HepG2 (cell line): ENCODE data around the gene TBXAS1. TPM values are rescaled to one million over a fixed set of nuclear protein-coding genes. Genes with fewer than 3 reads are reported as not detected.

Experiments
- ATAC-seq: fragments of 200-7000 bp; cut with Tn5 transposase; 3 replicates; pipeline ENCODE4 v1.9.1; 2020; ENCODE audit warnings: mild to moderate bottlenecking, moderate library complexity
- BruUV-seq: library from RNA; stranded (reverse); fragments of 400-500 nt; replicated peaks from 2 replicates; lab custom pipeline; 2021; lab: Mats Ljungman, UMichigan
- CTCF ChIA-PET: fragments of 300-600 bp; formaldehyde crosslinking; extraction: SDS; loops from one replicate; lab custom pipeline; 2021; ENCODE audit warnings: low total read pairs, inconsistent platforms, low intra/inter-chr PET ratio; lab: Yijun Ruan, JAX
- POLR2A ChIA-PET: fragments of 350-600 bp; sonication (Branson Sonifier 250); formaldehyde crosslinking; loops from one replicate; lab custom pipeline; 2020; ENCODE audit warnings: antibody characterized with exemption, inconsistent platforms; lab: Yijun Ruan, JAX
- DNase-seq: peaks from one replicate; pipeline ENCODE4 v3.0.0-alpha.2; 2015; ENCODE audit warnings: low spot score
- FAIRE-seq: peaks from 3 replicates; lab custom pipeline; 2011; peaks lifted over from hg19 to GRCh38; lab: Jason Lieb, UNC
- H2AFZ ChIP-seq: one replicate; pipeline ENCODE4 v1.6.1; 2011; ENCODE audit warnings: low read length, inconsistent platforms
- H3K27ac ChIP-seq: fragments of 300-600 bp; 3 replicates; pipeline ENCODE4 v1.8.0; 2011; ENCODE audit warnings: mixed run types, mild to moderate bottlenecking, mixed read lengths, low read length, inconsistent platforms; ENCODE audit not compliant: insufficient read depth; ENCODE audit errors: extremely low read length
- H3K27me3 ChIP-seq, 2 experiments: fragments of 200-600 bp in 1 of 2; 2 replicates in 1 of 2; 3 replicates in 1 of 2; pipeline versions ENCODE4 v1.6.0 to v1.8.0; 2011; ENCODE audit warnings: low read length in 2 of 2, mild to moderate bottlenecking in 2 of 2, moderate library complexity in 2 of 2, inconsistent platforms in 1 of 2; ENCODE audit not compliant: insufficient read depth in 2 of 2, control insufficient read depth in 1 of 2
- H3K36me3 ChIP-seq, 2 experiments: fragments of 200-600 bp in 1 of 2; replicated peaks in 1 of 2; 2 replicates in 1 of 2; 3 replicates in 1 of 2; pipeline versions ENCODE4 v1.5.1 to v1.8.0; 2011; ENCODE audit warnings: low read length in 2 of 2, inconsistent platforms in 1 of 2; ENCODE audit not compliant: insufficient read depth in 2 of 2, control insufficient read depth in 1 of 2
- H3K4me1 ChIP-seq: 2 replicates; pipeline ENCODE4 v1.5.1; 2012; ENCODE audit warnings: low read length, inconsistent platforms; ENCODE audit not compliant: insufficient read depth
- H3K4me2 ChIP-seq: 2 replicates; pipeline ENCODE4 v1.6.0; 2011; ENCODE audit warnings: low read depth, low read length, inconsistent platforms
- H3K4me3 ChIP-seq, 3 experiments: fragments of 200-600 bp in 1 of 3; sonication (generic), shearing (Covaris generic) in 1 of 3; replicated peaks in 1 of 3; 2 replicates each; pipeline ENCODE4 v1.5.1; 2011 to 2016; ENCODE audit warnings: low read length in 3 of 3, inconsistent platforms in 2 of 3, low read depth in 2 of 3, mild to moderate bottlenecking in 2 of 3, control low read depth in 1 of 3, mixed read lengths in 1 of 3; ENCODE audit not compliant: insufficient read depth in 1 of 3
- H3K79me2 ChIP-seq: one replicate; pipeline ENCODE4 v1.6.1; 2011; ENCODE audit warnings: low read length, inconsistent platforms; ENCODE audit not compliant: insufficient read depth
- H3K9ac ChIP-seq: 2 replicates; pipeline ENCODE4 v1.6.0; 2011; ENCODE audit warnings: mild to moderate bottlenecking, low read depth, low read length, inconsistent platforms; ENCODE audit not compliant: insufficient read depth
- H3K9me3 ChIP-seq: 2 replicates; pipeline ENCODE4 v1.5.1; 2012; ENCODE audit warnings: mild to moderate bottlenecking, low read length
- H4K20me1 ChIP-seq: 2 replicates; pipeline ENCODE4 v1.6.0; 2011; ENCODE audit warnings: inconsistent platforms, mild to moderate bottlenecking, low read length, moderate library complexity; ENCODE audit not compliant: insufficient read depth
- ATRX ChIP-seq: sonication (generic); formaldehyde crosslinking; IDR thresholded peaks from 2 replicates; pipeline ENCODE4 v1.4.0; 2020; ENCODE audit warnings: missing genetic modification reagents, borderline replicate concordance
- BCL6 ChIP-seq: IDR thresholded peaks from 2 replicates; pipeline ENCODE4 v1.6.1; 2016; ENCODE audit warnings: missing genetic modification reagents, missing compliant biosample characterization
- E2F2 ChIP-seq: sonication (generic); formaldehyde crosslinking; IDR thresholded peaks from 2 replicates; pipeline ENCODE4 v1.4.0; 2020; ENCODE audit warnings: missing genetic modification reagents, borderline replicate concordance
- JARID2 ChIP-seq: sonication (generic); formaldehyde crosslinking; IDR thresholded peaks from 2 replicates; pipeline ENCODE4 v1.8.1; 2023; ENCODE audit warnings: missing genetic modification reagents, inconsistent platforms; ENCODE audit not compliant: insufficient replicate concordance
- KDM1A ChIP-seq: IDR thresholded peaks from 2 replicates; pipeline ENCODE4 v1.6.1; 2016; ENCODE audit warnings: missing compliant biosample characterization
- MAFF ChIP-seq: IDR thresholded peaks from 2 replicates; pipeline ENCODE4 v1.6.1; 2011; ENCODE audit warnings: low read depth, low read length, improper control_type of control experiment
- MTA1 ChIP-seq: sonication (generic); formaldehyde crosslinking; IDR thresholded peaks from 2 replicates; pipeline ENCODE4 v1.4.0; 2020; ENCODE audit warnings: missing genetic modification reagents, mild to moderate bottlenecking, borderline replicate concordance
- REL ChIP-seq: sonication (generic); formaldehyde crosslinking; conservative IDR thresholded peaks from 2 replicates; pipeline ENCODE4 v1.8.0; 2022; ENCODE audit warnings: mild to moderate bottlenecking, missing genetic modification reagents, moderate library complexity
- RFXAP ChIP-seq: sonication (generic); formaldehyde crosslinking; IDR thresholded peaks from 2 replicates; pipeline ENCODE4 v1.4.0; 2020; ENCODE audit warnings: missing genetic modification reagents, borderline replicate concordance
- SALL2 ChIP-seq: sonication (generic); formaldehyde crosslinking; IDR thresholded peaks from 2 replicates; pipeline ENCODE4 v1.8.1; 2023; ENCODE audit warnings: mild to moderate bottlenecking, missing genetic modification reagents, inconsistent platforms
- SMAD3 ChIP-seq: sonication (generic); formaldehyde crosslinking; IDR thresholded peaks from 2 replicates; pipeline ENCODE4 v1.4.0; 2020; ENCODE audit warnings: missing genetic modification reagents
- SOX5 ChIP-seq: IDR thresholded peaks from 2 replicates; pipeline ENCODE4 v1.6.1; 2016; ENCODE audit warnings: borderline replicate concordance
- SRSF1 ChIP-seq: fragments of 200-400 bp; formaldehyde crosslinking; optimal IDR thresholded peaks from 2 replicates; pipeline ENCODE3; 2017; ENCODE audit warnings: mild to moderate bottlenecking, low read depth, low read length, moderate library complexity
- ZNF101 ChIP-seq: sonication (generic); formaldehyde crosslinking; IDR thresholded peaks from 2 replicates; pipeline ENCODE4 v1.4.0; 2020; ENCODE audit warnings: mild to moderate bottlenecking, low read depth, missing genetic modification reagents, borderline replicate concordance
- ZNF180 ChIP-seq: sonication (generic); formaldehyde crosslinking; IDR thresholded peaks from 2 replicates; pipeline ENCODE4 v1.4.0; 2020; ENCODE audit warnings: low read depth, missing genetic modification reagents, borderline replicate concordance
- ZSCAN29 ChIP-seq: sonication (generic); formaldehyde crosslinking; conservative IDR thresholded peaks from 2 replicates; pipeline ENCODE4 v1.4.0; 2020; ENCODE audit warnings: mild to moderate bottlenecking, missing genetic modification reagents
- WGBS: methylation state at CpG from one replicate; pipeline ENCODE4 v1.1.6; 2017; ENCODE audit warnings: low lambda C conversion rate; 5-methylcytosine and 5-hydroxymethylcytosine counted together
- in situ Hi-C: cut with HindIII; loops from 2 replicates; pipeline ENCODE4 v1.10.0; 2017; ENCODE audit warnings: low pct_unique_long_range_greater_than_20kb; ENCODE audit not compliant: extremely low pct_ligation_motif_present
- intact Hi-C: fragments of 100-400 bp; cut with micrococcal nuclease; formaldehyde crosslinking; loops from one replicate; pipeline ENCODE4 v1.10.0; 2022; ENCODE audit not compliant: unreplicated experiment
- polyA plus RNA-seq, 8 experiments: library from polyadenylated mRNA; depleted of rRNA in 3 of 8; stranded (reverse) in 7 of 8; unstranded in 1 of 8; fragments of >200 nt; fragmentation: Illumina TruSeq in 4 of 8; extraction: Trizol in 4 of 8; gene quantifications; 2 replicates each; pipeline versions ENCODE4 v1.2.1 to v1.2.3, GENCODE V29; 2011 to 2016; ENCODE audit warnings: low read depth in 4 of 8, missing spikeins in 1 of 8, mixed read lengths in 1 of 8; ENCODE audit not compliant: insufficient read depth in 1 of 8
- total RNA-seq, 5 experiments: library from RNA; depleted of rRNA; stranded (reverse); fragments of >200 nt; fragmentation: Illumina TruSeq; extraction: Trizol; gene quantifications; 2 replicates each; pipeline ENCODE4 v1.2.3, GENCODE V29; 2016; ENCODE audit warnings: low read depth in 1 of 5
- TF ChIP-seq, protein P1 (sequence below): sonication (generic); formaldehyde crosslinking; IDR thresholded peaks from 2 replicates; pipeline ENCODE4 v1.5.1; 2020; ENCODE audit warnings: missing genetic modification reagents, mild to moderate bottlenecking, borderline replicate concordance
- TF ChIP-seq, protein P2 (sequence below): sonication (generic); formaldehyde crosslinking; IDR thresholded peaks from 2 replicates; pipeline ENCODE4 v1.9.0; 2021; ENCODE audit warnings: missing genetic modification reagents, borderline replicate concordance

The TBXAS1 gene
- total and polyA plus RNA-seq, 2 of the 13 experiments (the other 11 are each of a cell fraction or from before 2014, with no cell fraction given): 4.0 to 4.9 TPM

- TF ChIP-seq RFXAP (CRISPR knock-in tag) (no peak), SALL2 (no peak), KDM1A (CRISPR knock-in tag) (no peak), MTA1 (no peak), ZNF101 (no peak), BCL6 (CRISPR knock-in tag) (no peak), SRSF1 (no peak), SMAD3 (CRISPR knock-in tag) (no peak), MAFF (no peak)
- TF ChIP-seq, protein P1, sequence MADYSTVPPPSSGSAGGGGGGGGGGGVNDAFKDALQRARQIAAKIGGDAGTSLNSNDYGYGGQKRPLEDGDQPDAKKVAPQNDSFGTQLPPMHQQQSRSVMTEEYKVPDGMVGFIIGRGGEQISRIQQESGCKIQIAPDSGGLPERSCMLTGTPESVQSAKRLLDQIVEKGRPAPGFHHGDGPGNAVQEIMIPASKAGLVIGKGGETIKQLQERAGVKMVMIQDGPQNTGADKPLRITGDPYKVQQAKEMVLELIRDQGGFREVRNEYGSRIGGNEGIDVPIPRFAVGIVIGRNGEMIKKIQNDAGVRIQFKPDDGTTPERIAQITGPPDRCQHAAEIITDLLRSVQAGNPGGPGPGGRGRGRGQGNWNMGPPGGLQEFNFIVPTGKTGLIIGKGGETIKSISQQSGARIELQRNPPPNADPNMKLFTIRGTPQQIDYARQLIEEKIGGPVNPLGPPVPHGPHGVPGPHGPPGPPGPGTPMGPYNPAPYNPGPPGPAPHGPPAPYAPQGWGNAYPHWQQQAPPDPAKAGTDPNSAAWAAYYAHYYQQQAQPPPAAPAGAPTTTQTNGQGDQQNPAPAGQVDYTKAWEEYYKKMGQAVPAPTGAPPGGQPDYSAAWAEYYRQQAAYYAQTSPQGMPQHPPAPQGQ (CRISPR knock-in tag): no peak
Measured at GRCh38 chr7:139845443-139845805, 16.4 kb downstream of the TBXAS1 start (continued).

DNA sequence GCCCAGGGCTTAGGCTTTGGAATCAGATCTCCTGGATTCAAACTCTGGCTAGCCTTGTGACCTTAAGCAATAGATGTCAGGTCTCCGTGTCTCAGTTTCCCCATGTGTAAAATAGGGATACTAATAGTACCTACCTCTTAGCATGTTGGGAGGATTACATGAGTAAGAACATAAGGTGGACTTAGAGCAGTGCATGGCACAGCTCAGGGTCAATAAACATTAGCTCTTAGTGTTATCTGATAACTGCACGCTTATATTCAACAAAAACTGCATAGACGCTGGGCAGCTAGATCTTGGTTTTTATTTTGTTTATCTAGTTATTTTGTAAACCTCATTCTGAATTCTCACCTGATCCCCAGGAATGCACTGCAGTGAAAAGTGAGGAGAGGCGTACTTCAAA lies 17.2 kb downstream of the TBXAS1 start:
- Histone ChIP-seq H2AFZ (no peak overlapping the region), H3K4me3 (no peak overlapping the region), H3K36me3 (no peaks in the 10 kb centered on the region), H4K20me1 (no peaks in the 10 kb centered on the region), H3K27me3 (no peaks in the 10 kb centered on the region), H3K27ac (no peak overlapping the region), H3K9ac (no peak overlapping the region), H3K4me1 (peaks cover 28% of the 10 kb centered on the region), H3K79me2 (no peaks in the 10 kb centered on the region), H3K9me3 (peaks cover 6% of the 10 kb centered on the region), H3K4me2 (0 out of 2 replicates have a peak overlapping the region, but pooled peaks have one; percentile 10)
- POLR2A ChIA-PET: no interaction called here
- CTCF ChIA-PET: no interaction called here
- WGBS: 21% methylated on average over 4 of the region's 4 CpGs
- FAIRE-seq (no peak), DNase-seq (no peak), ATAC-seq (peak; percentile 41; the same call in 1 of the 3 replicates)
- in situ Hi-C loops: no loop called here
- BruUV-seq: no TSS peak
- intact Hi-C loops: no loop called here
- TF ChIP-seq, protein P2, sequence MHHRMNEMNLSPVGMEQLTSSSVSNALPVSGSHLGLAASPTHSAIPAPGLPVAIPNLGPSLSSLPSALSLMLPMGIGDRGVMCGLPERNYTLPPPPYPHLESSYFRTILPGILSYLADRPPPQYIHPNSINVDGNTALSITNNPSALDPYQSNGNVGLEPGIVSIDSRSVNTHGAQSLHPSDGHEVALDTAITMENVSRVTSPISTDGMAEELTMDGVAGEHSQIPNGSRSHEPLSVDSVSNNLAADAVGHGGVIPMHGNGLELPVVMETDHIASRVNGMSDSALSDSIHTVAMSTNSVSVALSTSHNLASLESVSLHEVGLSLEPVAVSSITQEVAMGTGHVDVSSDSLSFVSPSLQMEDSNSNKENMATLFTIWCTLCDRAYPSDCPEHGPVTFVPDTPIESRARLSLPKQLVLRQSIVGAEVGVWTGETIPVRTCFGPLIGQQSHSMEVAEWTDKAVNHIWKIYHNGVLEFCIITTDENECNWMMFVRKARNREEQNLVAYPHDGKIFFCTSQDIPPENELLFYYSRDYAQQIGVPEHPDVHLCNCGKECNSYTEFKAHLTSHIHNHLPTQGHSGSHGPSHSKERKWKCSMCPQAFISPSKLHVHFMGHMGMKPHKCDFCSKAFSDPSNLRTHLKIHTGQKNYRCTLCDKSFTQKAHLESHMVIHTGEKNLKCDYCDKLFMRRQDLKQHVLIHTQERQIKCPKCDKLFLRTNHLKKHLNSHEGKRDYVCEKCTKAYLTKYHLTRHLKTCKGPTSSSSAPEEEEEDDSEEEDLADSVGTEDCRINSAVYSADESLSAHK: no peak
- TF ChIP-seq REL (CRISPR knock-in tag) (no peak), JARID2 (CRISPR knock-in tag) (no peak), ZNF180 (CRISPR knock-in tag) (no peak), ATRX (CRISPR knock-in tag) (no peak), SOX5 (CRISPR knock-in tag) (no peak), E2F2 (CRISPR knock-in tag) (no peak), ZSCAN29 (CRISPR knock-in tag) (0 out of 2 replicates have a peak, but pooled peaks have one; percentile 50)
